SK-N-SH (cell line): ENCODE measurements around the gene CLEC20A. TPM values are rescaled to one million over a fixed set of nuclear protein-coding genes. Genes with fewer than 3 reads are reported as not detected.

Experiments used
- CTCF ChIA-PET: fragments of 300-600, 350-600 bp; formaldehyde crosslinking; extraction: SDS; loops from one replicate; lab custom pipeline; 2021; lab: Yijun Ruan, JAX
- POLR2A ChIA-PET: fragments of 350-600 bp; sonication (Branson Sonifier 250); formaldehyde crosslinking; extraction: SDS; loops from one replicate; lab custom pipeline; 2020; ENCODE audit warnings: antibody characterized with exemption, inconsistent platforms; lab: Yijun Ruan, JAX
- DNase-seq: peaks from one replicate; pipeline ENCODE4 v3.0.0; 2012
- H2AFZ ChIP-seq: fragments of 200-600 bp; sonication (generic); 2 replicates; pipeline ENCODE4 v1.8.1; 2016; ENCODE audit warnings: antibody characterized with exemption, mild to moderate bottlenecking, low read depth
- H3F3A ChIP-seq: fragments of 200-600 bp; sonication (generic); replicated peaks from 2 replicates; pipeline ENCODE3; 2016; ENCODE audit warnings: antibody characterized with exemption, mild to moderate bottlenecking; ENCODE audit not compliant: insufficient read depth
- H3K27ac ChIP-seq, 2 experiments: fragments of 200-500 bp in 1 of 2; fragments of 200-600 bp in 1 of 2; sonication (Bioruptor generic) in 1 of 2; sonication (generic), shearing (Covaris generic) in 1 of 2; 2 replicates each; pipeline versions ENCODE4 v1.5.1 to v1.6.1; 2014 to 2016; ENCODE audit warnings: low read depth in 2 of 2, inconsistent platforms in 1 of 2, low read length in 1 of 2, mild to moderate bottlenecking in 1 of 2, mixed read lengths in 1 of 2
- H3K27me3 ChIP-seq: fragments of 200-600 bp; sonication (generic), shearing (Covaris generic); 2 replicates; pipeline ENCODE4 v1.6.1; 2016; ENCODE audit warnings: mixed run types; ENCODE audit not compliant: insufficient read depth
- H3K36me3 ChIP-seq, 2 experiments: fragments of 200-500 bp in 1 of 2; fragments of 200-600 bp in 1 of 2; sonication (Bioruptor generic) in 1 of 2; sonication (generic) in 1 of 2; replicated peaks in 1 of 2; 2 replicates each; pipeline versions ENCODE3 to v1.5.1; 2014 to 2016; ENCODE audit warnings: low read length in 1 of 2, mild to moderate bottlenecking in 1 of 2; ENCODE audit not compliant: insufficient read depth in 2 of 2, control insufficient read depth in 1 of 2
- H3K4me1 ChIP-seq, 2 experiments: fragments of 200-500 bp in 1 of 2; fragments of 200-600 bp in 1 of 2; sonication (Bioruptor generic) in 1 of 2; sonication (generic), shearing (Covaris generic) in 1 of 2; 2 replicates each; pipeline versions ENCODE4 v1.5.1 to v1.6.1; 2014 to 2016; ENCODE audit warnings: low read depth in 1 of 2, low read length in 1 of 2, mixed run types in 1 of 2; ENCODE audit not compliant: insufficient read depth in 2 of 2, control insufficient read depth in 1 of 2
- H3K4me2 ChIP-seq: fragments of 200-600 bp; sonication (generic), shearing (Covaris generic); 2 replicates; pipeline ENCODE4 v1.6.1; 2017; ENCODE audit warnings: mixed run types
- H3K4me3 ChIP-seq, 2 experiments: fragments of 200-500 bp in 1 of 2; fragments of 200-600 bp in 1 of 2; sonication (Bioruptor generic) in 1 of 2; sonication (generic), shearing (Covaris generic) in 1 of 2; 2 replicates each; pipeline versions ENCODE4 v1.5.1 to v1.8.1; 2014 to 2016; ENCODE audit warnings: low read depth in 2 of 2, inconsistent platforms in 1 of 2, low read length in 1 of 2, mild to moderate bottlenecking in 1 of 2, mixed read lengths in 1 of 2, moderate library complexity in 1 of 2
- H3K79me2 ChIP-seq: fragments of 200-600 bp; sonication (generic); 2 replicates; pipeline ENCODE4 v1.8.1; 2017; ENCODE audit warnings: mild to moderate bottlenecking; ENCODE audit not compliant: insufficient read depth
- H3K9ac ChIP-seq: fragments of 200-600 bp; sonication (generic); 2 replicates; pipeline ENCODE4 v1.6.1; 2017; ENCODE audit warnings: mixed run types
- H3K9me2 ChIP-seq: fragments of 200-600 bp; sonication (generic); 2 replicates; pipeline ENCODE4 v1.6.1; 2017; ENCODE audit warnings: mixed run types
- H3K9me3 ChIP-seq: fragments of 200-600 bp; sonication (generic); 2 replicates; pipeline ENCODE4 v1.6.1; 2017; ENCODE audit warnings: mixed run types, mild to moderate bottlenecking, moderate library complexity
- H4K20me1 ChIP-seq: fragments of 200-600 bp; sonication (generic); 2 replicates; pipeline ENCODE4 v1.6.1; 2017; ENCODE audit warnings: mild to moderate bottlenecking, mixed run types; ENCODE audit not compliant: insufficient read depth
- FOXJ3 ChIP-seq: sonication (generic); formaldehyde crosslinking; IDR thresholded peaks from 2 replicates; pipeline ENCODE4 v1.5.1; 2020; ENCODE audit warnings: mild to moderate bottlenecking, missing genetic modification reagents
- GABPA ChIP-seq: IDR thresholded peaks from 2 replicates; pipeline ENCODE4 v1.4.0; 2012; ENCODE audit warnings: low read depth, mild to moderate bottlenecking
- GATA2 ChIP-seq: sonication (generic); formaldehyde crosslinking; IDR thresholded peaks from 2 replicates; pipeline ENCODE4 v1.5.0; 2020; ENCODE audit warnings: mild to moderate bottlenecking, missing genetic modification reagents
- JUND ChIP-seq: IDR thresholded peaks from 2 replicates; pipeline ENCODE4 v1.4.0; 2012
- MEF2A ChIP-seq: IDR thresholded peaks from 2 replicates; pipeline ENCODE4 v1.4.0; 2012; ENCODE audit warnings: low read depth, borderline replicate concordance
- POLR2AphosphoS5 ChIP-seq: IDR thresholded peaks from 2 replicates; pipeline ENCODE4 v1.6.1; 2012; ENCODE audit warnings: low read depth, low read length
- RAD21 ChIP-seq: IDR thresholded peaks from 2 replicates; pipeline ENCODE4 v1.6.1; 2012; ENCODE audit warnings: mild to moderate bottlenecking, low read length
- RFX5 ChIP-seq: IDR thresholded peaks from 2 replicates; pipeline ENCODE4 v1.6.1; 2012; ENCODE audit warnings: mild to moderate bottlenecking, improper control_type of control experiment, low read length
- SIN3A ChIP-seq: IDR thresholded peaks from 2 replicates; pipeline ENCODE4 v1.6.1; 2012; ENCODE audit warnings: low read depth, mild to moderate bottlenecking, low read length, moderate library complexity, borderline replicate concordance
- SMC3 ChIP-seq: IDR thresholded peaks from 2 replicates; pipeline ENCODE4 v1.6.1; 2012; ENCODE audit warnings: low read depth, low read length, improper control_type of control experiment
- TCF12 ChIP-seq: IDR thresholded peaks from 2 replicates; pipeline ENCODE4 v1.4.0; 2012
- WGBS: methylation state at CpG from one replicate; pipeline ENCODE4 v1.1.6; 2017; ENCODE audit warnings: low lambda C conversion rate; 5-methylcytosine and 5-hydroxymethylcytosine counted together
- polyA plus RNA-seq, 3 experiments: library from polyadenylated mRNA; depleted of rRNA; stranded (reverse); fragments of >200 nt; gene quantifications; 2 replicates each; pipeline ENCODE4 v1.2.3, GENCODE V29; 2012
- TF ChIP-seq, protein P1 (sequence below): fragments of 150-350 bp; IDR thresholded peaks from 2 replicates; pipeline ENCODE4 v1.6.1; 2017; ENCODE audit warnings: antibody characterized with exemption, low read length, low read depth, borderline replicate concordance
- TF ChIP-seq, protein P2 (sequence below): IDR thresholded peaks from 2 replicates; pipeline ENCODE4 v1.6.1; 2012; ENCODE audit warnings: mild to moderate bottlenecking, low read depth, low read length, moderate library complexity

Gene CLEC20A
- polyA plus RNA-seq, 1 of the 3 experiments (the other 2 are of a cell fraction) = not detected

DNA sequence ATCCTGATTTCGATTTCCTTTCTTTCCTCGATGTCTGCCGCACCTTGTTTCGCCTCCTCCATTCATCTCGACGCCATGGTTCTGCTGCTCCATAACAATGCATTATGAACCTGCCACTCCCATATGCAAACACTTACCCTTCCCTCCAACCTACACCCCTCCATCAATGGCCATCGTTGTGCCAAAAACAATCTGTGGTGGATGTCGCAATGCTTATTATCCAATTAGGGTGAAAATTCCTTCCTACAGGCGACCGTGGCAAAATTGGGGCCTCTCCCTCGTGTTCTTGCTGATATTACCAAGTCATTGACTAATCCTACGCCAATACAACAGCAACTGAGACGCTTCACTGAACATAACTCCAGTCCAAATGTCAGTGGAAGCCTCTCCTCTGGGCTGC is 40.3 kb downstream of the CLEC20A start:
- Histone ChIP-seq H3K36me3 (peaks cover 28 to 33% of the 10 kb centered on the region in 2 experiments), H3F3A (no peaks in the 10 kb centered on the region), H3K9me3 (no peaks in the 10 kb centered on the region), H3K9me2 (no peaks in the 10 kb centered on the region), H3K4me2 (no peak overlapping the region), H3K9ac (no peak overlapping the region), H3K4me1 (no peaks in the 10 kb centered on the region; a peak in 1 of 4 replicates), H4K20me1 (no peaks in the 10 kb centered on the region), H3K79me2 (no peaks in the 10 kb centered on the region), H2AFZ (no peak overlapping the region), H3K4me3 (no peak overlapping the region), H3K27me3 (no peaks in the 10 kb centered on the region), H3K27ac (no peak overlapping the region)
- POLR2A ChIA-PET = no interaction called here
- DNase-seq = no peak
- CTCF ChIA-PET = no interaction called here
- WGBS = 95% methylated on average over 13 of the region's 13 CpGs
- no peak for TF ChIP-seq SIN3A
- TF ChIP-seq POLR2AphosphoS5 = no peak
- TF ChIP-seq SMC3 = no peak
- no peak for TF ChIP-seq GATA2 (CRISPR knock-in tag)

DNA sequence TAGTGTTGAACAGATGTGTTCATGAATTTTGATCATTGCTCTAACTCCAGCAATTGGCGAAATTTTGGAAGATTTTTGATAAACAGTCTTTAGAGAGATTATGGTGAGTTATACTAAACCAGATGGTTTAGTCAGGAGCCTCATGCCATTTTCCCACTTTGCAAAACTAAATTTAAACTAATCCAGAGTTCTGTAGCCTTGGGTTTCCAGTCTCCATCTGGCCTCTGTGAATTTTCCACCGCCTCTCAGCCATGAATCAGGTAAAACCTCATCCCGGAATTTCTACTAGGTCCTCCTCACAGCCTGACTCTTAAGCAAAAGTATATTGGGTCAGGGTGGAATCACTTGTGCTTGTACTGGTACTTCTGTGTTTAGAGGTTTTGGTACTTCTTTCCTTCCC is 44.8 kb downstream of the CLEC20A start:
- WGBS = 92% methylated on average over 3 of the region's 3 CpGs
- H3K9ac ChIP-seq = no peak overlapping the region
- no peak overlapping the region for H3K4me2 ChIP-seq
- POLR2A ChIA-PET = no interaction called here
- no peaks in the 10 kb centered on the region; a peak in 1 of 4 replicates for H3K4me1 ChIP-seq
- no peak overlapping the region for H2AFZ ChIP-seq
- H3K9me3 ChIP-seq = no peaks in the 10 kb centered on the region
- H3F3A ChIP-seq = peaks cover 2% of the 10 kb centered on the region
- no peaks in the 10 kb centered on the region for H3K27me3 ChIP-seq
- H3K79me2 ChIP-seq = no peaks in the 10 kb centered on the region
- H3K27ac ChIP-seq = no peak overlapping the region
- H3K36me3 ChIP-seq = peaks cover 9 to 22% of the 10 kb centered on the region in 2 experiments
- TF ChIP-seq GABPA (no peak), RAD21 (no peak), MEF2A (no peak), TCF12 (no peak), FOXJ3 (CRISPR knock-in tag) (no peak), JUND (no peak), POLR2AphosphoS5 (no peak), RFX5 (no peak)
- TF ChIP-seq, protein P1, sequence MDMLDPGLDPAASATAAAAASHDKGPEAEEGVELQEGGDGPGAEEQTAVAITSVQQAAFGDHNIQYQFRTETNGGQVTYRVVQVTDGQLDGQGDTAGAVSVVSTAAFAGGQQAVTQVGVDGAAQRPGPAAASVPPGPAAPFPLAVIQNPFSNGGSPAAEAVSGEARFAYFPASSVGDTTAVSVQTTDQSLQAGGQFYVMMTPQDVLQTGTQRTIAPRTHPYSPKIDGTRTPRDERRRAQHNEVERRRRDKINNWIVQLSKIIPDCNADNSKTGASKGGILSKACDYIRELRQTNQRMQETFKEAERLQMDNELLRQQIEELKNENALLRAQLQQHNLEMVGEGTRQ = no peak
- TF ChIP-seq, protein P2, sequence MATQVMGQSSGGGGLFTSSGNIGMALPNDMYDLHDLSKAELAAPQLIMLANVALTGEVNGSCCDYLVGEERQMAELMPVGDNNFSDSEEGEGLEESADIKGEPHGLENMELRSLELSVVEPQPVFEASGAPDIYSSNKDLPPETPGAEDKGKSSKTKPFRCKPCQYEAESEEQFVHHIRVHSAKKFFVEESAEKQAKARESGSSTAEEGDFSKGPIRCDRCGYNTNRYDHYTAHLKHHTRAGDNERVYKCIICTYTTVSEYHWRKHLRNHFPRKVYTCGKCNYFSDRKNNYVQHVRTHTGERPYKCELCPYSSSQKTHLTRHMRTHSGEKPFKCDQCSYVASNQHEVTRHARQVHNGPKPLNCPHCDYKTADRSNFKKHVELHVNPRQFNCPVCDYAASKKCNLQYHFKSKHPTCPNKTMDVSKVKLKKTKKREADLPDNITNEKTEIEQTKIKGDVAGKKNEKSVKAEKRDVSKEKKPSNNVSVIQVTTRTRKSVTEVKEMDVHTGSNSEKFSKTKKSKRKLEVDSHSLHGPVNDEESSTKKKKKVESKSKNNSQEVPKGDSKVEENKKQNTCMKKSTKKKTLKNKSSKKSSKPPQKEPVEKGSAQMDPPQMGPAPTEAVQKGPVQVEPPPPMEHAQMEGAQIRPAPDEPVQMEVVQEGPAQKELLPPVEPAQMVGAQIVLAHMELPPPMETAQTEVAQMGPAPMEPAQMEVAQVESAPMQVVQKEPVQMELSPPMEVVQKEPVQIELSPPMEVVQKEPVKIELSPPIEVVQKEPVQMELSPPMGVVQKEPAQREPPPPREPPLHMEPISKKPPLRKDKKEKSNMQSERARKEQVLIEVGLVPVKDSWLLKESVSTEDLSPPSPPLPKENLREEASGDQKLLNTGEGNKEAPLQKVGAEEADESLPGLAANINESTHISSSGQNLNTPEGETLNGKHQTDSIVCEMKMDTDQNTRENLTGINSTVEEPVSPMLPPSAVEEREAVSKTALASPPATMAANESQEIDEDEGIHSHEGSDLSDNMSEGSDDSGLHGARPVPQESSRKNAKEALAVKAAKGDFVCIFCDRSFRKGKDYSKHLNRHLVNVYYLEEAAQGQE = no peak
- TF ChIP-seq, all 33 proteins: peak for 0
- CTCF ChIA-PET = no interaction called here
- DNase-seq = no peak
- no peaks in the 10 kb centered on the region for H3K9me2 ChIP-seq
- no peaks in the 10 kb centered on the region for H4K20me1 ChIP-seq
- no peak overlapping the region for H3K4me3 ChIP-seq
